Thyroid gland (tissue), 4 donors: ENCODE results near the gene ZFYVE27. TPM values are rescaled to one million over a fixed set of nuclear protein-coding genes. Genes with fewer than 3 reads are reported as not detected.

Source experiments
- DNase-seq, 2 donors: peaks; one replicate each; pipeline ENCODE4 v3.0.0-alpha.2; 2019
- H3K27ac ChIP-seq, 3 donors: fragments of 200-600 bp; sonication (generic); 1 replicate in 2 of 3; 2 replicates in 1 of 3; pipeline ENCODE4 v1.5.1; 2016 to 2019; ENCODE audit warnings: mild to moderate bottlenecking in 1 of 3, moderate library complexity in 1 of 3
- H3K27me3 ChIP-seq: fragments of 200-600 bp; sonication (generic); one replicate; pipeline ENCODE4 v1.5.1; 2019
- H3K36me3 ChIP-seq, 2 donors: fragments of 200-600 bp; sonication (generic); one replicate each; pipeline ENCODE4 v1.5.1; 2016 to 2019
- H3K4me1 ChIP-seq, 2 donors: fragments of 200-600 bp; sonication (generic); one replicate each; pipeline ENCODE4 v1.5.1; 2017 to 2019
- H3K4me3 ChIP-seq, 3 donors: fragments of 200-600 bp; sonication (generic); replicated peaks in 1 of 3; 1 replicate in 2 of 3; 2 replicates in 1 of 3; pipeline ENCODE4 v1.5.1; 2016; ENCODE audit warnings: mild to moderate bottlenecking in 1 of 3
- H3K9me3 ChIP-seq: fragments of 200-600 bp; sonication (generic); one replicate; pipeline ENCODE4 v1.5.1; 2017
- CTCF ChIP-seq, 6 experiments: fragments of 200-600 bp in 3 of 6; fragments of 450-650 bp in 3 of 6; sonication (generic) in 3 of 6; IDR thresholded peaks; one replicate each; pipeline ENCODE4 v1.5.1; 2016 to 2019; ENCODE audit warnings: antibody characterized with exemption in 6 of 6, mild to moderate bottlenecking in 2 of 6, inconsistent platforms in 1 of 6, moderate library complexity in 1 of 6
- POLR2A ChIP-seq, 2 donors: fragments of 450-650 bp; IDR thresholded peaks; one replicate each; pipeline ENCODE4 v1.6.1; 2017; ENCODE audit warnings: antibody characterized with exemption in 2 of 2, mild to moderate bottlenecking in 2 of 2, moderate library complexity in 1 of 2
- WGBS, 2 donors: methylation state at CpG; one replicate each; pipeline ENCODE4 v1.1.5; 2017; 5-methylcytosine and 5-hydroxymethylcytosine counted together
- intact Hi-C: fragments of 100-400 bp; cut with DNase I; formaldehyde crosslinking; loops from one replicate; pipeline ENCODE4 v1.15.1; 2023
- total RNA-seq, 4 donors: library from RNA; depleted of rRNA; stranded (reverse); fragments of >200 nt; gene quantifications; one replicate each; pipeline ENCODE4 v1.2.3, GENCODE V29; 2016

The ZFYVE27 gene
- total RNA-seq, 4 donors from 2014 or later: 18.4 to 43.5 (median 24.8) TPM

- DNase-seq: no peak
- no peaks in the 10 kb centered on the region for H3K36me3 ChIP-seq
- H3K9me3 ChIP-seq: no peaks in the 10 kb centered on the region
- intact Hi-C loops: loop anchor here (10.0 kb wide), 1 partner anchor 57 kb away; no protein-coding TSS in a partner anchor
- H3K4me1 ChIP-seq: peaks cover 0 to 4% of the 10 kb centered on the region in 2 donors
- no peaks in the 10 kb centered on the region for H3K27me3 ChIP-seq
- TF ChIP-seq POLR2A (IDR thresholded peaks at IDR 0.05) (no peak), CTCF (IDR thresholded peaks at IDR 0.05) (no peak)
- H3K27ac ChIP-seq: no peak overlapping the region
- no peak overlapping the region for H3K4me3 ChIP-seq
- WGBS, 2 donors: 71% methylated on average over 4 of the region's 4 CpGs
Observed at GRCh38 chr10:97732052-97732359, 4.9 kb upstream of the ZFYVE27 start.

DNA sequence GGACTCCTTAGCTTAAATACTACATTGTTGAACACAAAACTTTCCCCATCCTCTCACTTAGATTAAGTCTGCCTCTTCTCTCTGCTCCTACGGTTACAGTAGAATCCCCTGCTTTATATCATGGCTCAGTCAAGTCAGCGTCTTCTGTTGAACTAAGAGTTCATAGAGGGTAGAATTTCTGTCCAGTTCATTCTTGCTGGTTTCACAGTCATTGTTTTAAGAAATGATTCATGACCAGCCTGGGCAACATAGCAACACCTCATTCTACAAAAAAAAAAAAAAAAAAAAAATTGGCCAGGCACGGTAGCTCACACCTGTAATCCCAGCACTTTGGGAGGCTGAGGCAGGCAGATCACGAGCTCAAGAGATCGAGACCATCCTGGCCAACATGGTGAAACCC is 3.7 kb upstream of the ZFYVE27 start:
- TF ChIP-seq POLR2A (IDR thresholded peaks at IDR 0.05): no peak
- no peak for TF ChIP-seq CTCF (IDR thresholded peaks at IDR 0.05)
- Histone ChIP-seq H3K27ac (no peak overlapping the region), H3K36me3 (no peaks in the 10 kb centered on the region), H3K4me3 (no peak overlapping the region), H3K9me3 (no peaks in the 10 kb centered on the region), H3K27me3 (no peaks in the 10 kb centered on the region), H3K4me1 (peaks cover 7 to 9% of the 10 kb centered on the region in 2 donors)
- no peak for DNase-seq
- intact Hi-C loops: loop anchor here (10.0 kb wide), 1 partner anchor 58 kb away; no protein-coding TSS in a partner anchor
- WGBS, 2 donors: 83 to 84% methylated on average over 5 of the region's 5 CpGs

- intact Hi-C loops: loop anchor here (10.0 kb wide), 1 partner anchor 59 kb away; no protein-coding TSS in a partner anchor
- H3K27ac ChIP-seq: no peak overlapping the region
- no peaks in the 10 kb centered on the region for H3K9me3 ChIP-seq
- TF ChIP-seq CTCF (IDR thresholded peaks at IDR 0.05) (no peak), POLR2A (IDR thresholded peaks at IDR 0.05) (no peak)
- WGBS, 2 donors: 78 to 87% methylated on average over 6 of the region's 6 CpGs
- peaks cover 12 to 14% of the 10 kb centered on the region in 2 donors for H3K4me1 ChIP-seq
- no peaks in the 10 kb centered on the region for H3K27me3 ChIP-seq
- H3K36me3 ChIP-seq: no peaks in the 10 kb centered on the region
- H3K4me3 ChIP-seq: no peak overlapping the region
- no peak for DNase-seq
Observed at GRCh38 chr10:97734021-97734420, 2.9 kb upstream of the ZFYVE27 start.

- intact Hi-C loops: loop anchor here (10.0 kb wide), 1 partner anchor 62 kb away; no protein-coding TSS in a partner anchor
- no peak overlapping the region for H3K4me3 ChIP-seq
- no peaks in the 10 kb centered on the region for H3K9me3 ChIP-seq
- peak overlapping the region in 2 of 3 donors; percentile 86 to 87 for H3K27ac ChIP-seq
- no peaks in the 10 kb centered on the region for H3K27me3 ChIP-seq
- TF ChIP-seq CTCF (IDR thresholded peaks at IDR 0.05): no peak
- TF ChIP-seq POLR2A (IDR thresholded peaks at IDR 0.05): no peak
- H3K36me3 ChIP-seq: peaks cover 0 to 4% of the 10 kb centered on the region in 2 donors
- H3K4me1 ChIP-seq: peaks cover 12 to 14% of the 10 kb centered on the region in 2 donors
- DNase-seq: no peak
- 68 to 89% methylated on average over 8 to 13 of the region's 13 CpGs for WGBS, 2 donors
Observed at GRCh38 chr10:97736403-97736901, 476 bp upstream of the ZFYVE27 start.

GRCh38 chr10:97737770-97738265 is 890 bp downstream of the ZFYVE27 start:
- 30 to 32% methylated on average over 14 of the region's 14 CpGs for WGBS, 2 donors
- H3K4me3 ChIP-seq: peak overlapping the region; percentile 80 to 92 (median 85)
- TF ChIP-seq CTCF (IDR thresholded peaks at IDR 0.05) (no peak), POLR2A (IDR thresholded peaks at IDR 0.05) (no peak)
- H3K4me1 ChIP-seq: peaks cover 12 to 14% of the 10 kb centered on the region in 2 donors
- DNase-seq: no peak
- no peaks in the 10 kb centered on the region for H3K9me3 ChIP-seq
- H3K27ac ChIP-seq: peak overlapping the region in 1 of 3 donors; percentile 86
- intact Hi-C loops: loop anchor here (10.0 kb wide), 1 partner anchor 63 kb away; no protein-coding TSS in a partner anchor
- H3K36me3 ChIP-seq: peaks cover under 1 to 5% of the 10 kb centered on the region in 2 donors
- H3K27me3 ChIP-seq: no peaks in the 10 kb centered on the region
